ENCODE measurements around the gene ZNF672. TPM values are rescaled to one million over a fixed set of nuclear protein-coding genes. Genes with fewer than 3 reads are reported as not detected.

ZNF672 gene
- polyA plus RNA-seq, 1 of the 3 experiments (the other 2 are of a cell fraction): 14.2 TPM

GRCh38 chr1:248810000-248810726 is 27.9 kb upstream of the ZNF672 start:
- no peak for DNase-seq
- H3K27ac ChIP-seq (ENCODE audit: low read depth in 2 of 2, low read length in 1 of 2): no peak overlapping the region
- TF ChIP-seq EZH2phosphoT487 (IDR thresholded peaks at IDR 0.05; ENCODE audit: borderline replicate concordance, low read depth) (no peak), IRF3 (IDR thresholded peaks at IDR 0.05; ENCODE audit: low read depth, low read length) (no peak), TAF1 (IDR thresholded peaks at IDR 0.05; ENCODE audit: borderline replicate concordance, low read depth, low read length) (no peak), POLR2AphosphoS5 (IDR thresholded peaks at IDR 0.05; ENCODE audit: low read depth, low read length) (no peak), FOXJ3 (CRISPR knock-in tag; IDR thresholded peaks at IDR 0.05) (no peak), ZBTB33 (IDR thresholded peaks at IDR 0.05; ENCODE audit: borderline replicate concordance, low read depth) (no peak), RCOR1 (IDR thresholded peaks at IDR 0.05; ENCODE audit: low read length) (no peak)
- H3K4me3 ChIP-seq (ENCODE audit: low read depth in 2 of 2, low read length in 1 of 2): no peak overlapping the region
- WGBS (ENCODE audit: low lambda C conversion rate): 90% methylated on average over 10 of the region's 10 CpGs
- H3K9me3 ChIP-seq: no peaks in the 10 kb centered on the region
- peaks cover 0 to 9% of the 10 kb centered on the region in 2 experiments; a peak in 1 of 4 replicates for H3K4me1 ChIP-seq (ENCODE audit: control insufficient read depth in 1 of 2, insufficient read depth in 2 of 2, low read depth in 1 of 2, low read length in 1 of 2)
- no peak overlapping the region for H3K9ac ChIP-seq
- no peaks in the 10 kb centered on the region for H4K20me1 ChIP-seq (ENCODE audit: insufficient read depth)
- H3K27me3 ChIP-seq (ENCODE audit: insufficient read depth): no peaks in the 10 kb centered on the region
- H2AFZ ChIP-seq (ENCODE audit: low read depth): no peak overlapping the region
- CTCF ChIA-PET: interaction anchor here (9.9 kb wide), 1 partner anchor 185 kb away, joined by 122 read pairs; no protein-coding TSS in a partner anchor
- no peaks in the 10 kb centered on the region for H3F3A ChIP-seq (replicated peaks; ENCODE audit: insufficient read depth)
- H3K36me3 ChIP-seq (replicated peaks in 1 of 2; ENCODE audit: control insufficient read depth in 1 of 2, insufficient read depth in 2 of 2, low read length in 1 of 2): peaks cover 13 to 40% of the 10 kb centered on the region in 2 experiments
- H3K9me2 ChIP-seq: no peaks in the 10 kb centered on the region
- POLR2A ChIA-PET: no interaction called here
- no peak overlapping the region for H3K4me2 ChIP-seq
- H3K79me2 ChIP-seq (ENCODE audit: insufficient read depth): no peaks in the 10 kb centered on the region; the same call in 1 of the 2 replicates

GRCh38 chr1:248810727-248811513 is 27.1 kb upstream of the ZNF672 start:
- CTCF ChIA-PET: interaction anchor here (0.8 to 9.9 kb wide), 2 partner anchors 10 to 185 kb away, joined by 3 to 122 read pairs; no protein-coding TSS in a partner anchor
- TF ChIP-seq REST (IDR thresholded peaks at IDR 0.05; ENCODE audit: low read depth, low read length) (no peak), TAF1 (IDR thresholded peaks at IDR 0.05; ENCODE audit: borderline replicate concordance, low read depth, low read length) (no peak), USF2 (IDR thresholded peaks at IDR 0.05; ENCODE audit: borderline replicate concordance, low read depth, low read length) (no peak), JUND (IDR thresholded peaks at IDR 0.05) (no peak), RXRA (IDR thresholded peaks at IDR 0.05; ENCODE audit: borderline replicate concordance, low read depth) (no peak), FOSL2 (IDR thresholded peaks at IDR 0.05; ENCODE audit: borderline replicate concordance, low read depth) (no peak), ELF1 (IDR thresholded peaks at IDR 0.05) (no peak), CHD2 (IDR thresholded peaks at IDR 0.05; ENCODE audit: low read length, partially characterized antibody) (no peak), GATA2 (CRISPR knock-in tag; IDR thresholded peaks at IDR 0.05) (no peak)

More at GRCh38 chr1:248810727-248811513, 27.1 kb upstream of the ZNF672 start:
- H2AFZ ChIP-seq (ENCODE audit: low read depth): no peak overlapping the region
- no peaks in the 10 kb centered on the region for H4K20me1 ChIP-seq (ENCODE audit: insufficient read depth)
- no peaks in the 10 kb centered on the region for H3F3A ChIP-seq (replicated peaks; ENCODE audit: insufficient read depth)
- no peaks in the 10 kb centered on the region for H3K9me2 ChIP-seq
- no peak overlapping the region for H3K27ac ChIP-seq (ENCODE audit: low read depth in 2 of 2, low read length in 1 of 2)
- no peak overlapping the region for H3K4me3 ChIP-seq (ENCODE audit: low read depth in 2 of 2, low read length in 1 of 2)
- H3K27me3 ChIP-seq (ENCODE audit: insufficient read depth): no peaks in the 10 kb centered on the region
- H3K4me1 ChIP-seq (ENCODE audit: control insufficient read depth in 1 of 2, insufficient read depth in 2 of 2, low read depth in 1 of 2, low read length in 1 of 2): peaks cover 0 to 9% of the 10 kb centered on the region in 2 experiments; a peak in 1 of 4 replicates
- H3K36me3 ChIP-seq (replicated peaks in 1 of 2; ENCODE audit: control insufficient read depth in 1 of 2, insufficient read depth in 2 of 2, low read length in 1 of 2): peaks cover 13 to 47% of the 10 kb centered on the region in 2 experiments
- no peaks in the 10 kb centered on the region; the same call in 1 of the 2 replicates for H3K79me2 ChIP-seq (ENCODE audit: insufficient read depth)
- H3K4me2 ChIP-seq: no peak overlapping the region
- DNase-seq: no peak
- no peaks in the 10 kb centered on the region for H3K9me3 ChIP-seq
- POLR2A ChIA-PET: no interaction called here
- WGBS (ENCODE audit: low lambda C conversion rate): 69% methylated on average over 10 of the region's 12 CpGs
- no peak overlapping the region for H3K9ac ChIP-seq

All from SK-N-SH (cell line).